NCI-H2107 treated with DMSO at 0.1 percent for 48 hours (cell line): ENCODE results near the gene RNF208.
"Not testable (repeated sequence)": the region's sequence is repeated elsewhere in the genome, so short reads cannot be mapped to it uniquely, and the experiment has no call there.

ENCODE experiments used
- DNase-seq: peaks from one replicate; lab custom pipeline; 2025; ENCODE audit not compliant: unreplicated experiment; lab: John Stamatoyannopoulos, UW

RNF208 gene, protein sequence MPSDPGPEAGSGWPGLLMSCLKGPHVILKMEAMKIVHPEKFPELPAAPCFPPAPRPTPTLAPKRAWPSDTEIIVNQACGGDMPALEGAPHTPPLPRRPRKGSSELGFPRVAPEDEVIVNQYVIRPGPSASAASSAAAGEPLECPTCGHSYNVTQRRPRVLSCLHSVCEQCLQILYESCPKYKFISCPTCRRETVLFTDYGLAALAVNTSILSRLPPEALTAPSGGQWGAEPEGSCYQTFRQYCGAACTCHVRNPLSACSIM

GRCh38 chr9:137222190-137223077 is at the start of gene RNF208:
Gene RNF208, minus strand, starts transcription at chr9:137222240. Its CDS starts 1,028 bp downstream, at chr9:137221212.
- no peak for DNase-seq

DNA sequence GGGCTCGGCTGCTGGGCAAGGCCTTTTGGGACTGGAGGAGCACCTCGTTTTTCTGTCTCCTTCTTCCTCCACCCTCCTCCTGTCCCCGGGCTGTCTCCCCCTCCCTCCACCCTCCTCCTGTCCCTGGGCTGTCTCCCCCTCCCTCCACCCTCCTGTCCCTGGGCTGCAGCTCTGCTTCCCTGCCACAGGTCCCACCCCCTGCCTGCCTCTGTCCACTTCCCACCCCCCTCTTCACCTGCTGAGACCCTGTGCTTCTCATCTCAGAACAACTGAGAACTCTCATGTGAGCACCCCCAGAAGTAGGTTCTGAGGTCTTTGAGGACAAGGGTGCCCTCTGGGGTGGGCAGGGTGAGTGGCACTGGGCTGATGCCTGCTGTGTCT is 49.6 kb upstream of the RNF208 start:
- DNase-seq: no peak

DNA sequence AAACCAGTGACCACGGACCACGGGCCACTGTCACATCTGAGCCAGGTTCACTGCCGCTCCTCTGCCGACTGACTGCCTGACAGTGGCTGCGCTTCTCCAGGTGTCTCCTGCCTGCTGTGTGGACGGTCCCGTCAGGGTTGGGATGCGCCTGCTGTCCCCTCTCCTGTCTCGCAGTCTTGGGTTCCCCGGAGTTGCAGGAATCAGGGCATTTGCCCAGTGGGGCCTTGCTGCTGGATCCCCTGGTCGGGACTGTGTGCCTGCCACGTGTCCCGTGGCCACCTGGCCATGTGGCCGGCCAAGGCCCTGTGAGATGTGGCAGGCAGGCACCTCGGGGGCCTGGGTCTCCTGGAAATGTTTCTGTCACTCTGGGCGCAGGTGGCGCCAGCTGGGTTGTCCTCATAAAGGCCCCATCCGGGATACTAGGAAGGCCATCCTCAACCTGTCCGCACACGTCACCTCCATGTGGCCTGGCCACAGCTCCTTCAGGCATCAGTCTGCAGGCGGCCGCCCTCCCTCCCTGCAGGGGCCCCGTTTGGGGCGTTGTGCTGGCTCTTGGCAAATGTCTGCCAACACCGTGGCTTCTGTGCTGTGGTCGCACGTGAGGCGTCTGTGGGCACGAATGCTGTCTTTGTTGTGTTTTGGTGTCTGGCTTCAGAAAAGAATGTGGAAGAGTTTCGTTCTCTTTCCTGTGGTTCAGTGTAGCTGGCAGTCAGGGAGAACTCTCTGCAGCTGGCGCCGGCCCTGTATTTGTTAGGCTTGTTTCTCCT is 49.1 kb upstream of the RNF208 start:
- DNase-seq: no peak

- no peak for DNase-seq
Measured at GRCh38 chr9:137269231-137269772, 47.3 kb upstream of the RNF208 start.

DNA sequence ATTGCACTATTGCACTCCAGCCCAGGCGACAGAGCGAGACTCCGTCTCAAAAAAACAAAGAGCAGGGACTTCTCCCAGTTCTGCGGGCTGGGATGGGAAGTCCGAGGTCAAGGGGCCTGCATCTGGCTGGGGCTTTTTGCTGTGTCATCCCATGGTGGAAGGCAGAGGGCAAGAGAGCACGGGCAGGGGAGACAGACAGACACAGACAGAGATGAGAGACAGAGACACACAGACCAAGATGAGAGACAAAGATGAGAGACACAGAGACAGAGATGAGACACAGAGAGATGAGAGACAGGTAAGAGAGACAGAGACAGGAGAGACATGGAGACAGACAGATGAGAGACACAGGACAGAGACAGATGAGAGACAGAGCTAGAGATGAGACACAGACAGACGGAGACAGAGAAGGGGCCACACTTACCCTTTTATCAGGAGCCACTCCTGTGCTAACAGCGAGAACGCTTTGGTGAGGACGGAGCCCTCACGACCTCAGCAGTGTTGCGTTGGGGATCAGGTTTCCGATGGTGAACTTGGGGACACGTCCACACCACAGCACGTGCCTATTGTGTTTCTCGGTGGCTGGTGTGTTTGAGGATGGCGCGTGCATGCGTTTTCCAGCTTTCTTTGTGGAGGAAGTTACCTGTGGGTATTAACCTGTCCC is 46.6 kb upstream of the RNF208 start:
- DNase-seq: no peak

- no peak for DNase-seq
Measured at GRCh38 chr9:137267933-137268355, 45.9 kb upstream of the RNF208 start.

- DNase-seq: no peak
Measured at GRCh38 chr9:137266585-137267453, 44.8 kb upstream of the RNF208 start.

DNA sequence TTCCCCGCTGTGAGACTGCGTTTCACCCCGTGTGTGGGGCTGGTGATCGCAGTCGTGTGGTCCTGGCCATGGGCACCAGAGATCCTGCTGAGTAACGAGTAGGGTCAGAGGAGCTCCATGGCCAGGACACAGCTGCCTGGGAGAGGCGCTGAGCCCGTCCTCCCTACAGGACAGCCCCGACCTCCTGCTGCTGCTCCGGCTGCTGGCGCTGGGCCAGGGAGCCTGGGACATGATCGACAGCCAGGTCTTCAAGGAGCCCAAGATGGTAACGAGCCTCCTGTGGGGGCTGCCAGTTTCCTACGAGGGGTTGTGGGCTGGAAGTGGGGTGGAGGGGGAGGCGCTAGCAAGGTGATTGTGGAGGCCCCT is 44.1 kb upstream of the RNF208 start:
- no peak for DNase-seq

DNA sequence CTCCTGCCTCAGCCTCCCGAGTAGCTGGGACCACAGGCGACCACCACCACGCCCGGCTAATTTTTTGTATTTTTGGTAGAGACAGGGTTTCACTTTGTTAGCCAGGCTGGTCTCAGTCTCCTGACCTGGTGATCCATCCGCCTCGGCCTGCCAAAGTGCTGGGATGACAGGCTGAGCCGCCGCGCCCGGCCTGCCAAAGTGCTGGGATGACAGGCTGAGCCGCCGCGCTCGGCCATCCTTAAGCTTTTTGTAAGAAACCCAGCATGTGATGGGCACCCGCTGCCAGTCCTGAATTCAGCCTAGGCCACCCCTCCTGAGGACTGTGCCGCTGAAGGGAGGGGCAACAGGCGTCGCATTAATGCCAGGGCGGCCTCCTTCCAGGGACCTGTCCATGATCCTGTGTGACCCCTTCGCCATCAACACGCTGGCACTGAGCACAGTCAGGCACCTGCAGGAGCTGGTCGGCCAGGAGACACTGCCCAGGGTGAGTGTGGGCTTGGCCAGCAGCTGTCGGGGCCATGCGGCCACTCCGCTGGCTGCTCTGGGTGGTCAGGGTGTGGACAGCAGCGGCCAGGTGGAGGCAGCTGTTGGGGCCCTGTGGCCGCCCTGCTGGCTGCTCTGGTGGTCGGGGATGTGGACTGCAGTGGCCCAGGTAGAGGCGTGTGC is 43.6 kb upstream of the RNF208 start:
- no peak for DNase-seq

- no peak for DNase-seq
Measured at GRCh38 chr9:137264067-137264466, 42.0 kb upstream of the RNF208 start.

DNA sequence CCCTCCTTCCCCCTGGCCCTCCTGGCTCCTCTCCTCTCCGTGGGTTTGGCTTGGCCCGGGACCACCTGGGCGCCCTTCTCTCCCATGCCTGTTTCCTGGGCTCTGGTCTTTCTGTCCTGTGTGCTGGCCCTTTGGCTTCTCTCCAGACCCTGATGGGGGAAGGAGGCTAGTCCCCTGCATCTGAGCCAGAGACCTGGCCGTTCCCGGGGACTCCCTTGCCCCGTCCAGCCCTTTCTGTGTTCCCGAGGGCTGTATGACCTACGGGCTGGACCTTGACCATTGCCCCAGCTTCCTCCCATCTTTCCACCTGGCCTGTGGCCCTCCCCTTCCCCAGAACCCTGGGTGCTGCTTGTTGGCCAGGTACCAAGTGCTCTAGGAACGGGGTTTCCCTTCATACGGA is 41.5 kb upstream of the RNF208 start:
- no peak for DNase-seq

DNA sequence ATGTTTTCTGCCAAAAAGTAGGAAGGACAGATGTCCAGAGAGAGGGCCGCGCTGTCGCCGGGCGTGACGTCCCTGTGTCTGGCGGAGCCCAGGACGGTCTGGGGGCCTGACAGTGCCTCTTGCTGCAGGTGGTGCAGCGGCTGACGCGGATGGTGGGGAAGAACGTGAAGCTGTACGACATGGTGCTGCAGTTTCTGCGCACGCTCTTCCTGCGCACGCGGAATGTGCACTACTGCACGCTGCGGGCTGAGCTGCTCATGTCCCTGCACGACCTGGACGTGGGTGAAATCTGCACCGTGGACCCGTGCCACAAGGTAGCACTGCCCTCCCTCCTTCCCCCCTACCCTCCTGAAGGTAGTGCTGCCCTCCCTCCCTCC is 40.9 kb upstream of the RNF208 start:
- no peak for DNase-seq

DNA sequence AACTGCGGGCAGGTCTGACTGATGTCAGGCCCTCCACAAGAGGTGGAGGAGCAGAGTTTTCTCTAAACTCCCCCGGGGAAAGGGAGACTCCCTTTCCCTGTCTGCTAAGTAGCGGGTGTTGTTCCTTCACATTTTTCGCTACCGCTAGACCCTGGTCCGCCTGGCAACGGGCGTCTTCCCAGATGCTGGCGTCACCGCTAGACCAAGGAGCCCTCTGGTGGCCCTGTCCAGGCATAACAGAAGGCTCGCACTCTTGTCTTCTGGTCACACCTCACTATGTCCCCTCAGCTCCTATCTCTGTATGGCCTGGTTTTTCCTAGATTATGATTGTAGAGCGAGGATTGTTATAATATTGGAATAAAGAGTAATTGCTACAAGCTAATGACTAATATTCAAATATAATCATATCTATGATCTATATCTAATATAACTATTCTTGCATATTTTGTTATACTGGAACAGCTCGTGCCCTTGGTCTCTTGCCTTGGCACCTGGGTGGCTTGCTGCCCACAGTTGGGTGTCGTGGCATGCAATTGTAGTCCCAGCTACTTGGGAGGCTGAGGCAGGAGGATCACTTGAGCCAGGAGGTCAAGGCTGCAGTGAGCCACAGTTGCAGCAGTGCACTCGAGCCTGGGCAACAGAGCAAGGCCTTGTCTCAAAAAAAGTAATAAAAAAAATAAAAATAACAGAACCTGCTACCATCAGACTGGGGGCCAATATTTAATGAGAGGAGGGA is 40.3 kb upstream of the RNF208 start:
- DNase-seq: not testable (repeated sequence)

GRCh38 chr9:137256856-137257255 is 34.8 kb upstream of the RNF208 start:
- no peak for DNase-seq

DNA sequence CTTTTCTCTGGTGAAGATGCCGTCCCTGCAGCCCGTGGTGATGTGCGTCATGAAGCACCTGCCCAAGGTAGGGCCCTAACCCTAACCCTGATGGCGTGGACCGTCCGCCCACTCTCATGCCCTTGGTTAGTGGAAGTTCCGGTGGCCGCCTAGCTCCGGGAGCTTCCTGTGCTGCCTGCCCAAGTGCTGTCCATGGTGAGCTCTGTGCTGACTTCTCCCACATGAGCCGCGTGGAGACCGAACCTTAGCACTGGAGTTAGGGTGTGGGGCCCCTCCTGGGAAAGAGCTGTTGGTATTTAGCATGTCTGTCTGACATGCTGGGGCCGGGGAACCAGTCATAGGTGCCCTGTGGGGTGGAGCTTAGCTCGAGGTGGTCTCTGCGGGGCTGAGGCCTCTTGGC is 34.3 kb upstream of the RNF208 start:
- no peak for DNase-seq

GRCh38 chr9:137255448-137256114 is 33.5 kb upstream of the RNF208 start:
- DNase-seq: no peak

DNA sequence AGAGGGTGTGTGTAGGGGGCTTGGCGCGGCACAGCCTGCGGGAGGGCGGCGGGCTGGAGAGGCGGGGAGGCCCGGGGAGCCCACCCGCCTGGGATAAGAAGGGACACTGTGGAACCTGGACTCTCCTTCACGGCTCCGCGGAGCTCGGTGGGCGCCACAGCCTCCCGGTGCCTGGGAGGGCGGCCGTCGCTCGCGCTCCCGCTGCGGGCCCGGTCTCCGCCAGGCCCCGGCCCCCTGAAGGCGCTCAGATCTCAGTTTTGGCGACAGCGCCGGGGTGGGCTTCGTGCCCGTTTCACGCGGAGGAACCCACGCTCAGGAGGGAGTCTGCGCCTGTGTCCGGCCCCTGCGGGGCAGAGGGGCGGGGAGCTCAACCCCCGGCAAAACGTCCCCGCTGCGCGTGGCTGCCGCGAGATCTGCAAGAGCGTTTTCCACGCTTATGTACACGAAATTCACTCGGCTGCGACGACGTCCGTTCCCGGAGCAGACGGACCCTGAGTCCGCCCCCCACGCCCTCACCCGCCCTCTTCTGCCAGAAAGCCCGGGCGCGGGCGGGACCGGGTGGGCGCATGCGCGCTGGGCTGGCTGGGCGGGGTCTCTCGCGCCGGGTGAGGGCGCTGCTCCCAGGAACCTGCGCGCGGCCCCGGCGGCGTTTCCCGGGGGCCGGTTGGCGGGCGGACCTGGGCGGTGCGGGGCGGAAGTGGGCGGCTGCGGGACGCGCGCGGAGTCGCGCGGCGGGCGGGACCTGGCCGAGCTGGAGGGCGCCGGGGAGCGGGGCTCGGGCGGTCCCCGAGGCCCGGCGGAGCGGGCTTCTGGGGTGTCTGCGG is 32.8 kb upstream of the RNF208 start, which contains the start of gene NELFB:
Gene NELFB, plus strand, starts transcription at position 704 of the 824 bp plus-strand sequence.
- peak; percentile 73 for DNase-seq
